CD4-positive, alpha-beta T cell treated with Interleukin-15 for 4 hours (primary cell): ENCODE results near the gene PPBP.
"Not testable (repeated sequence)": the region's sequence is repeated elsewhere in the genome, so short reads cannot be mapped to it uniquely, and the experiment has no call there.

Experiments
- DNase-seq: peaks from one replicate; pipeline ENCODE4 v3.0.0-alpha.2; 2020; ENCODE audit warnings: low spot score

The PPBP gene

GRCh38 chr4:73992050-73992449 lies 4.1 kb upstream of the PPBP start:
- DNase-seq, result no peak

DNA sequence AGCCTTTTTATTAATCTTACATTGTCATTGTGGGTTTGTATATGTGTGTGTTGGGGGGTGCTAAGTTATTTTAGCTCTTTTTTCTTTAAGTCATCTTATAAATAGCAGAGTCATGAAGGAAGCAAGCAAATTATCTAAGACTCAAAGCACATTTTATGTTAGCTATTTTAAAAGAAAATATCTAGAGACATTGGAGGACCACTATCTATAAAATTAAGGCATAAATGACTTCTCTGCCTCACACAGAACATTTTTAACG lies 3.7 kb upstream of the PPBP start:
- no peak for DNase-seq

DNA sequence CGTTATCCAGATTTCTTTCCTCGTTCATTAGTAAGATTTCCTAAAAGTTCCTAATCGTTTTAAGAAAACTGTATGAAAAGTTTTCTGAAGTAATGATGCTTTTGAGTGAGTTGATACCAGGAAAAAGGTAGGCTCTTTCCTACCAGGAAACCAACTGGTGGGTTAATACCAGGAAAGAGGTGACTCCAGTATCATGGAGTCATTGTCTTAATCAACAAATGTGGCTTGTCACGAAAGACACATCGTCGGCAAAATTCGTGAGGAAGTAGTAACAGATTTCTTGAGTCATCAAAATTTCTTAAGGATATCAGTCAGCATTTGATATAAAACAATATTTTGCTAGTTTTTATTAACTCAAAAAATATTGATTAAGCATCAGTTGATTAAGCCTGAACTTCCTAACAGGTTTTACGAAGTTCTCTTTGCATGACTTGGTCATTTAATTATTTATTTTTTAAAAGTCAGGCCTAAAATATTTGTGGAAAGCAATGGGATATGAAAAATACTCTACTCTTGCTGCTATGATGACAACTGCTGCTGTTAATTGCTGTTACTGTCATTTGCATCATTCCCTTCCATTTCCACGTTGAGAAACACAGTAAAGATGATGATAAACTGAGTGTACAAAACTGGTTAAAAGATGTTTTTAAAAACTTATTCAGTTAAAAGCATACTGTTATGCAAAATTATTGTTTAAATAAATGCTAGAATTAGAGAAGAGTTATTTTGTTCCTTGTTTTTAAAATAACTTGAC lies 3.2 kb upstream of the PPBP start:
- DNase-seq, result no peak

- no peak for DNase-seq
Observed at GRCh38 chr4:73989928-73990327, 1.9 kb upstream of the PPBP start.

DNA sequence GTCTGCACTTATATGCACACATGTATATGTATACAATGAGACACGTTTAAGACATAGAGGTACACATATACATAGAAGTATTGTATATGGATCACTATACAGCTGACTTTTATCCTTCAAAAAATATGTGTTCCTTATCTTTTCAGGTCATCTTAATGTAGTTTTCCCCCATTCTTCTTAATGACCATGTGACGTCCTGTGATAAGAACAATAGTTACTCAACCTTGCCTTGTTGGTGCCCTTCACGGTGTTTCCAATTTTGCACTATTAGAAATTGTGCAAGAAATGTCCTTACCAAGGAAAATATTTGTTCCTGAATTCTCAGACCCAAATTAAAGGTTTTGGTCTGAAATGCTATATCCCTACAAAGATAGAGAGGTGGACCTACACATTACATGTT lies 1.0 kb upstream of the PPBP start:
- no peak for DNase-seq

- DNase-seq, result no peak
Observed at GRCh38 chr4:73985528-73985852, 2.5 kb downstream of the PPBP start.

- DNase-seq, result no peak
Observed at GRCh38 chr4:73984736-73985527, 3.1 kb downstream of the PPBP start.

- DNase-seq, result not testable (repeated sequence)
Observed at GRCh38 chr4:73981175-73981574, 6.8 kb downstream of the PPBP start.

DNA sequence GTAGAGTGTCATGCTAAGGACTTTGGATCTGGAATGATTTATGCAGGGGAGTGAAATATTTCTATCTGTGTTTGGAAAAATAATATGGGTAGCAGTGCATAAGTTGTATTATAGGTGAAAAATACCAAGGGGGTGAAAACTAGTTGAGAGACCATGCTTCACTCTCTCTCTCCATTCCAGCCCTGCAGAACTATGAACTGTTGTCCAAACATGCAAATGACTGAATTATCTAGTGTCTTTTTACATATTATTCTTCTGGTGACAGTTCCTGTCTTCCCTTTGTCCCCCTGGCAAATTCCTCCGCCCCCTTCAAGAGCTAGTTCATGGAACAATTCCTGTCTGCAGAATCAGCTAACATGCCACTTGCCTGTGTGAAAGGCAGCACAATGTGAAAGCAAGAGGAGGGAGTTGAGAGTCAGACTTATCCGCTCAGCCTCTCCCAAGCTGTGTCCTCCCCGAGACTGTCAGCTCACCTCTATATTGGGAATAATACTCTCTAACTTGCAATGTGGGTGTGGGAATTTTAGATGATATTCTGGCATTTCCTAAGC lies 8.5 kb downstream of the PPBP start:
- DNase-seq, result no peak

GRCh38 chr4:73978886-73979285 lies 9.1 kb downstream of the PPBP start:
- no peak for DNase-seq

- no peak for DNase-seq
Observed at GRCh38 chr4:73976716-73977115, 11.3 kb downstream of the PPBP start.

DNA sequence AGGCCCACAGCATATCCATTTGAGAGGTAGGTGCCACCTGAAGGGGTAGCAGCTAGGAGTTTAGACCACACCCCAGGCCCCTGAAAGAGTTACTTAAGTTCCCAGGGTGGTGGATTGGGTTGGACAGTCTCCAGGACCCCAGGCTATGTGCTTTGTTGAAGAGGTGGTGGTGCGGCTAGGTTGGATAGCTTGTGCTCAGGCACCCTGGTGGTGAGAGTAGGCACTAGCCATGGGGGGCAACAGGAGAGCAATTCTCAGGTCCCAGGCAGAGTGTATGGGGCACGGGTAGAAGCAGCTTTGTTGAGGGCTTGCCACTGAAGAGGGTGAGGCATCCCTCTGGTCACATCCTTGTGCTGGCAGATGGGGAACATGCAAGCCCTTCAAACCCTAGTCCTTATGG lies 11.8 kb downstream of the PPBP start:
- no peak for DNase-seq

DNA sequence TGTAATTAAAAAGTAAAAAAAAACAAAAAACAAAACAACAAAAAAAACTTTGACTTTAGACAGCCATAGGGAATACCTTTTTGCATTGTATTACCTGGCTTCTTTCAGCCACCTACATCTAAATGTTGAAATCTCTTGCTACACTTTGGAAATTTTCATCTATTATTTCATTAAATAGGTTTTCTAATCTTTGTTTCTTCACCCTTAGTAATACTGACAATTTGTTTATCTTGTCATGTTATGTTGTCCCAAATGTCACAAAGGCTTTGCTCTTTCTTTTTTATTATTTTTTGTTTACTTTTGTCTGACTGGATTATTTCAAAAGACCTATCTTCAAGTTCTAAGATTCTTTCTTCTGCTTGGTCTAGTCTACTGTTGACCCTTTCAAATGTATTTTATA lies 13.6 kb downstream of the PPBP start:
- no peak for DNase-seq

DNA sequence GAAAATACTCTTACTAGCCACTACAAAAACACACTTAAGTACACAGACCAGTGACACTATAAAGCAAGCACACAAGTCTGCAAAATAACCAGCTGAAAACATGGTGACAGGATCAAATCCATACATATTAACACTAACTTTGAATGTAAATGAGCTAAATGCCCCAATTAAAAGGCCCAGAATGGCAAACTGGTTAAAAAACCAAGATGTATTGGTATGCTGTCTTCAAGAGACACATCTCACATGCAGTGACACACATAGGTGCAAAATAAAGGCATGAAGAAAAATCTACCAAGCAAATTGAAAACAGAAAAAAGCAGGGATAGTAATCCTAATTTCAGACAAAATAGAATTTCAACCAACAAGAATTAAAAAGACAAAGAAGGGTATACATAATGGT lies 17.0 kb downstream of the PPBP start:
- no peak for DNase-seq

- no peak for DNase-seq
Observed at GRCh38 chr4:73970011-73970410, 18.0 kb downstream of the PPBP start.

DNA sequence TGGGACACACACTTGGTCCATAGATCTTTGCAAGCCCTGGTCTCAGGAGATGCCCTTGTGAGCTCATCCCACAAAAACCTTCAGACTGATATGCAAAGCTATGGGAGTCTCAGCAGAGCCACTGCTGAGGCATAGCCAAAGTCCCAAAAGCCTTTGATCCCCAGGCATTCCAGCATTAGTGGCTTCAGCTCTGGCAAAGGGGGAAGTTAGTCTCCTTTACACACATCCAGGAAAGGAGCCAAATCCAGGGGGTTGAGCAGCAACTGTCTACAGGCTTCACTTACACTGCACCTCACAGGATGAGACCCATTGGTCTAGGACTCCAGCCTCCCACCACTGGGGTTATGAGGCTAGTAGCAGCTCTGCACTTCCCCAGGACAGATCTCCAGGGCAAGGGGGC lies 20.1 kb downstream of the PPBP start:
- DNase-seq, result no peak

GRCh38 chr4:73964862-73965611 lies 23.0 kb downstream of the PPBP start:
- DNase-seq, result no peak

GRCh38 chr4:73962724-73963123 lies 25.3 kb downstream of the PPBP start:
- DNase-seq, result no peak

- not testable (repeated sequence) for DNase-seq
Observed at GRCh38 chr4:73959041-73959440, 28.9 kb downstream of the PPBP start.

DNA sequence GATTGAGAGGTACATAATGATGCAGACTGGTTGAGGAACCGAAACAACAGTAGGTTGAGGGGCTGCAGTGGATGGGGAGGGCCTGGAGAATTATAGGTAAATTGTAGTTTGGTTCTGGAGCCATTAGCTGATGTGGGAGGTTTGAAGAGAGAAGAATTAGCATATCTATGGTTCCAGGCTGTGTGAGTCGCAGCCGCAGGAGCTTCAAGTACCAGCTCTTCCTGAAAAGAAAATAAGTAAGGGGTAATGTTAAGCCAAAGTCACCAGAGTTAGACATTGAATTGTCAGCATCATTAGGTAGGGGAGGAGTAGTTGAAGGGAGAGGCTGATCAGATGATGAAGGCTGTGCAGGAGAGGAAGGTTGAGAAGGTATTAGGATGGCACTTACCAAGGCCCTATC lies 35.6 kb downstream of the PPBP start:
- DNase-seq, result no peak

GRCh38 chr4:73950376-73950920 lies 37.5 kb downstream of the PPBP start:
- not testable (repeated sequence) for DNase-seq

DNA sequence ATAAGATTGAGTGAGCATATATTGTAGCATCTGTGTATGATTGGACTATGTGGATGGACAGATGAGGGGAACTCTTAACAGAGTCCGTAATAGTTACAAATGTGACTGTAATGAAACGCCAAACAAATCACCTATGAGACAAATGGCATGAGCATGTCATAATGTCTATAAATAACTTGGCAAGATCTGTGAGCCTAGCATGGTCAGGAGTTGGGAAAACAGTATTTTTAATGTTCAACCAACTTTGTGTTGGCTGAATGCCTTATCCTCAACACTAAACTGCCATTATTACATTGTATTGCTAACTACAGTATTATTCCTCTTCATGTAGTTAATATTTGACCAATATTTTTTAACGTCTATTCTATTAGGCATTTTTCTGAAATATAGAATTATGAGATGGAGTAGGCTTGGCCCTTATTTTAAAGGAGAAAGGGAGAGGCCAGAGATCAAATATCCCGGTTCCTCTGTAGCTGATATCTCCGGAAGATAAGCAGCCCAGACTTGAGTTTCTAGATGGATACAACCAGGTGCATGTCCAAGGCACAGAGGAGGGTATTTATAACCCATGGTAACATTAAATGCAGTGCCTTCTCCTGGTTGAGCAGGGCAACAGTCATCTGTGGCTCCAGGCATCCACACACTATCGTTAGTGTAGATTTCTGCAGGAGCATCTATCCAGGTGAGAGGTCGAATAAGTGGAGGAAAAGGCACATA lies 38.8 kb downstream of the PPBP start:
- DNase-seq, result no peak
